KMS-11 (cell line): ENCODE measurements around the gene SPATA31D3.

ENCODE experiments used
- H2AFZ ChIP-seq: fragments of 200-600 bp; sonication (generic); 2 replicates; pipeline ENCODE4 v1.6.1; 2016; ENCODE audit warnings: antibody characterized with exemption, mixed run types, low read depth
- H3K27ac ChIP-seq: fragments of 200-600 bp; sonication (generic); 2 replicates; pipeline ENCODE4 v1.6.1; 2016; ENCODE audit warnings: mild to moderate bottlenecking, mixed run types
- H3K27me3 ChIP-seq: fragments of 200-600 bp; sonication (generic); 2 replicates; pipeline ENCODE4 v1.6.1; 2017; ENCODE audit warnings: mild to moderate bottlenecking, low read depth, mixed run types, moderate library complexity; ENCODE audit not compliant: insufficient read depth
- H3K36me3 ChIP-seq: fragments of 200-600 bp; sonication (generic); 2 replicates; pipeline ENCODE4 v1.6.1; 2017; ENCODE audit warnings: mild to moderate bottlenecking, mixed run types; ENCODE audit not compliant: insufficient read depth
- H3K4me1 ChIP-seq: fragments of 200-600 bp; sonication (generic); 2 replicates; pipeline ENCODE4 v1.6.1; 2016; ENCODE audit warnings: mild to moderate bottlenecking, low read depth, mixed run types; ENCODE audit not compliant: poor library complexity, severe bottlenecking
- H3K4me2 ChIP-seq: fragments of 200-600 bp; sonication (generic); 2 replicates; pipeline ENCODE4 v1.7.0; 2016; ENCODE audit warnings: mild to moderate bottlenecking, mixed run types
- H3K4me3 ChIP-seq: fragments of 200-600 bp; sonication (generic); IDR thresholded peaks from 2 replicates; pipeline ENCODE4 v1.6.1; 2017; ENCODE audit warnings: low read depth, low read length, mixed read lengths; ENCODE audit not compliant: insufficient read depth
- H3K79me2 ChIP-seq: fragments of 200-600 bp; sonication (generic); 2 replicates; pipeline ENCODE4 v1.6.1; 2016; ENCODE audit warnings: low read depth, mixed run types; ENCODE audit not compliant: insufficient read depth
- H3K9ac ChIP-seq: fragments of 200-600 bp; sonication (generic); 2 replicates; pipeline ENCODE4 v1.6.1; 2016; ENCODE audit warnings: mild to moderate bottlenecking, mixed run types
- H4K20me1 ChIP-seq: fragments of 200-600 bp; sonication (generic); 2 replicates; pipeline ENCODE4 v1.6.1; 2016; ENCODE audit warnings: mild to moderate bottlenecking, mixed run types; ENCODE audit not compliant: insufficient read depth
- CTCF ChIP-seq: fragments of 200-600 bp; sonication (generic); conservative IDR thresholded peaks from 2 replicates; pipeline ENCODE4 v1.6.1; 2017; ENCODE audit warnings: low read depth, mild to moderate bottlenecking, antibody characterized with exemption, low read length, moderate library complexity, mixed read lengths

Gene SPATA31D3

GRCh38 chr9:81902196-81902595 is 41.1 kb upstream of the SPATA31D3 start:
- Histone ChIP-seq H3K36me3 (no peaks in the 10 kb centered on the region), H3K27me3 (no peaks in the 10 kb centered on the region), H4K20me1 (no peaks in the 10 kb centered on the region), H3K79me2 (no peaks in the 10 kb centered on the region), H2AFZ (no peak overlapping the region), H3K4me3 (no peak overlapping the region), H3K4me1 (no peaks in the 10 kb centered on the region), H3K27ac (no peak overlapping the region), H3K4me2 (no peak overlapping the region), H3K9ac (no peak overlapping the region)
- no peak for TF ChIP-seq CTCF

DNA sequence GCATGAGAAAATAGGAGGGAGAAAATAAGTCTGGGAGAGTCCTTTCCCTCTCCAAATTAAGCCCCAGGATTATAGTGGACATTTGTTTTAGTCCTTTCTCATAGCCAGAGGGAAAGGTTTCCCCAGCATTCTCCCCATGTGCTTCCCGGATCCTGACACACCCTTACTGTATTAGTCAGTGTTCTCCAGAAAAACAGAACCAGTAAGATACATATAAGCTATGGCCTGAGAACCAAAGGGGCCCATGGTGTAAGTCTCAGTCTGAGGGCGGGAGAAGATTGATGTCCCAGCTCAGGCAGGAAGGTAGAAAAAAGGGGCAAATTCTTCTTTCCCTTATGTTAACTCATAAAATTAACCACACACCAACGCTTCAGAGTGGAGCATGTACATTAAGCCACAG is 40.7 kb upstream of the SPATA31D3 start:
- H3K4me3 ChIP-seq = no peak overlapping the region
- H3K9ac ChIP-seq = no peak overlapping the region
- H3K79me2 ChIP-seq = no peaks in the 10 kb centered on the region
- no peak overlapping the region for H2AFZ ChIP-seq
- H3K27me3 ChIP-seq = no peaks in the 10 kb centered on the region
- no peaks in the 10 kb centered on the region for H4K20me1 ChIP-seq
- H3K4me2 ChIP-seq = no peak overlapping the region
- H3K27ac ChIP-seq = no peak overlapping the region
- no peaks in the 10 kb centered on the region for H3K36me3 ChIP-seq
- no peaks in the 10 kb centered on the region for H3K4me1 ChIP-seq
- TF ChIP-seq CTCF = no peak

- H3K4me3 ChIP-seq = no peak overlapping the region
- H3K4me1 ChIP-seq = no peaks in the 10 kb centered on the region
- no peak overlapping the region for H3K27ac ChIP-seq
- H3K36me3 ChIP-seq = no peaks in the 10 kb centered on the region
- no peak overlapping the region for H2AFZ ChIP-seq
- H3K27me3 ChIP-seq = no peaks in the 10 kb centered on the region
- H3K79me2 ChIP-seq = no peaks in the 10 kb centered on the region
- TF ChIP-seq CTCF = no peak
- H4K20me1 ChIP-seq = no peaks in the 10 kb centered on the region
- H3K4me2 ChIP-seq = no peak overlapping the region
- H3K9ac ChIP-seq = no peak overlapping the region
These were observed 36.6 kb upstream of the SPATA31D3 start for GRCh38 chr9:81906671-81907070.

- H3K4me1 ChIP-seq = no peaks in the 10 kb centered on the region
- H3K79me2 ChIP-seq = no peaks in the 10 kb centered on the region
- no peak overlapping the region for H3K4me3 ChIP-seq
- H2AFZ ChIP-seq = no peak overlapping the region
- TF ChIP-seq CTCF = no peak
- H3K27ac ChIP-seq = no peak overlapping the region
- H3K9ac ChIP-seq = no peak overlapping the region
- no peaks in the 10 kb centered on the region for H4K20me1 ChIP-seq
- H3K4me2 ChIP-seq = no peak overlapping the region
- H3K36me3 ChIP-seq = no peaks in the 10 kb centered on the region
- H3K27me3 ChIP-seq = no peaks in the 10 kb centered on the region
These were observed 31.2 kb upstream of the SPATA31D3 start for GRCh38 chr9:81912135-81912534.
